Activated CD8-positive, alpha-beta memory T cell treated with anti-CD3 and anti-CD28 coated beads for 36 hours (primary cell): Measurements from ENCODE around the gene EBF3. TPM values are rescaled to one million over a fixed set of nuclear protein-coding genes. Genes with fewer than 3 reads are reported as not detected.

Source experiments
- CTCF ChIA-PET: fragments of 350-600 bp; sonication (Branson Sonifier 250); formaldehyde crosslinking; loops from one replicate; lab custom pipeline; 2021; ENCODE audit warnings: antibody characterized with exemption; lab: Charles Lee
- POLR2A ChIA-PET: fragments of 350-600 bp; sonication (Branson Sonifier 250); formaldehyde crosslinking; loops from one replicate; lab custom pipeline; 2021; ENCODE audit warnings: antibody characterized with exemption; lab: Charles Lee
- total RNA-seq, 2 experiments: library from RNA; stranded (reverse); gene quantifications; one replicate each; pipeline ENCODE4 v1.2.3, GENCODE V29; 2021

The EBF3 gene
- total RNA-seq, 2 experiments from 2014 or later = not detected

DNA sequence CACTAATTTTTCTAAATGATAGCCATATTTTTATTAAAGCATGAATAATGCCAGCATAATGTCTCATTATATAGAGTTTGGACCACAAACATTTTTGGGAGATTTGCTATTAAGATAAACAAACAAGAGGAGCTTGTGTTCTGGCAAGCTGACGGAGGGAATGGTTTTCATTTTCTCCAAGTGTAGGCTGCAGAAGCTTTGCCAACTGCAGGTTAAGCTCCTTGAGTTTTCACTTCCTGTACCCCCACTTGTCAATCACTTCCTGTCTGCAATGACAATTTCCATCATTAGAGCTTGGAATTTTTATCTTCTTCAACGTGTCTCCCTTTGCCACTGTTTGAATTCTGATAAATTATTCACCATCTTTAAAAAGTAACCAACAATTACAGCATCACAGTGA is 13.4 kb downstream of the EBF3 start:
- ChIA-PET POLR2A (no interaction called here), CTCF (no interaction called here)

DNA sequence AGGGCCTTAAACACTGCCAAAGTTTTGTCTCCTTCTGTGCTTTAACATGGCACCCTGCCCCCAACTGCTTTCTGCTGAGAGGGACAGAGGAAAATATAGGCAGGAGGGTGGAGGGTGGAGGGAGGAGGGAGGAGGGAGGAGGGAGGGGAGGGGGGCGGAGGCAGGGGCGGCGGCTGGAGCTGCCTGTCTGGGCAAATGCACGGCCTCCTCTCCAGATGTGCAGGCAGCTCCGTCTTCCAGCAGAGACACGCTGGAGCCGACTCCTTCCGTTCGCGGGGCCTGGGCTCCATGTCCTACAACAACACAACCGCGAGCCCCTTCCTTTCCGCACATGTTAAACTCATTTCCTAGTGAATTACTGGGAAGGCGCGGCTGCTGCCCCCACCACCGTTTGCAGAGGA is 14.2 kb downstream of the EBF3 start:
- POLR2A ChIA-PET = no interaction called here
- CTCF ChIA-PET = no interaction called here

DNA sequence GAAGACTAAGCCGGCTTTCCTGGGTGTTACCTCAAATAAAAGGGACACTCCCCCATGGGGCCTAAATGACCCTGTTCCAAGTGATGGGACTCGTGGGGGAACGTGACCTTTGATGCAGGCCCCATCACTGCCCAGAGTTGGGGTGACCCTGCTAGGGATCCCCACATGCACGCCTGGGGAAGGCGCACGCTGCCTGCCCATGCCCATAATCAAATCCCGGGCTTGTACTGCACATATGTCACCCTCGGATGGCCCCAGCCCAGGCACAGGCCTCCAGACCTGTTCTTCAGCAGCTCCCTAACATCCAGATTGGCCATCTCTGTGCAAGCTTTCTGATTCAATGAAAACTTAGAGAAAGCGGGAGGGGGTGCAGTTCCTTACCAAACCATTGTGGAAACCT is 14.7 kb downstream of the EBF3 start:
- ChIA-PET POLR2A (no interaction called here), CTCF (no interaction called here)

DNA sequence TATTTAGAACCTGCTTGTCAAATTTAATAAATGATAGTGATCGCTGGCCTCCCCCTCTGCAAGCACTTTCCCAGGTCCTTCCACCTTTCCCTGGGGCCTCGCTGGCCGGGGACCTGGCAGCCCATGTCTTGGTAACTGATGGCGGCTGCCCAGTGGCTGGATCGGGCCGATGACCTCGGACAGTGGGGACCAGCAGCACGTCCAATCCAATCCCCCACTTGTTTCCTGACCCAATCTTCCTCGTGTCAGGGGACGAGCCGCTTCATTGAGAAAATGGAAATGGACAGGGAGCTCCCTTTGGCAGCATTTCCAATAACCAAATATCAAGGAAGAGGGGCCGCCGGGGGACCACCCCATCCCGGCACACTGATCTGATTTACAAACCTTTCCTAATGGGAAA is 17.2 kb downstream of the EBF3 start:
- CTCF ChIA-PET = no interaction called here
- POLR2A ChIA-PET = no interaction called here

DNA sequence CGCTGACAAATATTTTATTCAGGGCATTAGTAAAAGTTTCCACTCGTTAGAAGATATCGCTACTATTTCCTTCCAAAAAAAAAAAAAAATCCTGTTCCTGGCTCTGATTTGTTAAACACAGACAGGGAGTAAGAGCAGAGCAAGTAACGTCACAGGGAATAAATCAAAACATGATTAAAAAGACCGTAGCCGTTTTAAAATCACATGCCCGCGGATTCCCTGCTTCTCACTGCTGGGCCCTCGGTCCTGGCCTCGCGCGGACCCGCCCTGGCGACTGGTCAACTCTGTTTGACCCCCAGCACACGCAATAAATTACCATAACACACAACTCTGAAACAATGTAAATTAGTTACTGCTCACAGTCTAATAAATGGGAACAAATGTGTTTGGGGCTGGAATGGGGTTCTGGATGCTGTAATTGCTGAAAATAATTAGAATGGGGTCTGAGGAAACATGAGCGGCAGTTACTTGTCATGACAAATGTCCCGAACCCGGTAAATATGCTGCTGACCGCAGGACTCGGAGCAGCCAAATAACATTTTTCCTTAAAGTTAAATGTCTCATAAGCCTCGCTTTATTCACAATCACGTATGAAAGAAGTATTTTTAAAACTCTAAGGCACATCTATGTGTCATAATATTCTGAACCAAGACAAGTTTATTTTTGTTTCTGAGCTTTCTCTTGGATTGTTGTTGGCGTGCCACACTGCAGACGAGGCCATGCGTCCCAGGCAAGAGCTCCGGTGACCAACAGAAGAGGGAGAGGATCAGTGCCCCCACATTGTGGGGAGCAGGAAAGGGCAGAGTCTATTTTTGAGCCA is 17.9 kb downstream of the EBF3 start:
- POLR2A ChIA-PET = no interaction called here
- CTCF ChIA-PET = no interaction called here

DNA sequence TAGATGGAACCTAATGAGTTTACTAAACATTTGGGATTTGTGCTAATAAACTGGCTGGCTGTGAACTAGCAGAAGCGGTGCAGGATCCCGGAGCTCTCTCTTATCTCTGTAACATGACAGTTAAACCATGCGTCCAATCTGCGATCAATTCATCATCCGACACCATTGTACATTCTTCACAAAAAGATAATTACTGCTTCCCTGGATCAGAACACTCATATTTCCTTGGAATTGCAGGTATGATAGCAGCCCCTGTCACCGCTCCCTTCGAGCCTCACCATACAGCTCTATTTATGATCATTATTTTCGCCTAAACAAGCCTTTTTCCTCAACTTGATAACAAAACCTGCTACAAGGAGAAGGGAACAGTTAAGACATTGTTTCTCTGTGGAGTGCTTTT is 18.5 kb downstream of the EBF3 start:
- ChIA-PET POLR2A (no interaction called here), CTCF (no interaction called here)

DNA sequence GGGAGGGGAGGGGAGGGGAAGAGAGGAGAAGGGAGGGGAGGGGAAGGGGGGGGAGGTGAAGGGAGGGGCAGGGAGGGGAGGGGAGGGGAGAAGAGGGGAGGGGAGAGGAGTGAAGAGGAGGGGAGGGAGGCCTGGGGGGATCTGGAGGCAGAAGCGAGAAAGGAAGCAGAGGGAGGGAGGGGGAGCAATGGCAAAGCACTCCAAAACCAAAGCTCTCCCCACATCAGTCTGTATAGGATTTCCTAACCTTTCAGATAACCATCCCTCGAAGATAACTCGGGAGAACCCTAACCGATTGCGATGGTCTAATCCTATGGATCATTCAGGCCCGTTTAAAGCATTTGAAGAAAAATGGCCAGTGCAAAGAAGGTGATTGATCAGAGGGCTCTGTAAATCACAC is 19.0 kb downstream of the EBF3 start:
- POLR2A ChIA-PET = no interaction called here
- CTCF ChIA-PET = no interaction called here

DNA sequence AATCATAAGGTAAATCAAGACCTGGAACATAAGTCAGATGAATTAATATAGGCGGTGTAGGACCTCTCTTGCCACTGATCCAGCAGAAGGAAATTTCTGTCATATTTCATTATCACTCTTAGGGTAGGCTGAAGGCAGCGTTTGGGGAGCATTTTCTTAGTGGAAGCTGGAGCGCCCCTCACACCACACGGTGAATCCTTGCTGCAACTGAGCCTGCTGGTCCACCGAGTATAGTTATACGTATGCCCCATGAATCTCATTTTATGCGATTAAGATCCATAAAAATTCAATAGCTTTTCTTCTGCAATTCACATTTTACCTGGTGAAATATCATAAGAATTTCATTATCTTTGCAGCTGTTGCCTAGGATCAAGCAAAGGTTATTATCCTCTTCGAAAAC is 19.6 kb downstream of the EBF3 start:
- ChIA-PET POLR2A (no interaction called here), CTCF (no interaction called here)

DNA sequence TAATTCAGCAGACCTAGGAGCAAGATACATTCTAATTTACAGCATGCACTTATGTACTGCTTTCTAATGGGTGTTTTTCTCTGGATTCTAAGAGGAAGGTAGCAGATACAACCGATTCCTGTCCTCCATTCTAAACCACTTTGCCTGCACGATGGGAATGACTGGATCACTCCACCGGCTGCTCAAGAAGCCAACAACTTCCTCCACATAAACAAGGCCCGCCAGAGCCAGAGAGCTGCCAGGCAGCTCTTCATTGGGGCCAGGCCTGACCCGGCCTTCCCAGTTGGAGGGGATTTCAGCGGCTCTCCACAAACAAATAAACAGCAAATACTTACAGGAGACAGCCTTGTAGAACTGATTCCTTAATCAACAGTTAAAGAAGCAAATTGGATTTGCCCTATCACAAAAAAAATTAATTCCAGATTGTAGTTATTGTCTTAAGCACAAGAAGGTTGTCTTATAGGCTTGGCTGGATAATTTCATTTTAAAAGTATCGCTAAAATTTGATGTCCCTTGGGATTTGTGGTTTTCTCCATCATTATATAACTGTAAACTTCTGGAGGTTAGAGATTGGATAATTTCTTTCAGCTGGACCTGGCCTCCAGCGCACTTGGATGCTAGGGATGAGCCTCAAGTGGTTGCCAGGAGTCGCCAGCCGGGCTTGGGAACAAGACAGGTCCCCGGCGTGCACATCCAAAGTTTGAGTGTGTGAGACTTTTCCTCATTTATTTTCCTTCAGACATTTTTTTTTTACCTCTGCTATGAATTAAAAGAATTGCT is 20.9 kb downstream of the EBF3 start:
- ChIA-PET POLR2A (no interaction called here), CTCF (no interaction called here)

DNA sequence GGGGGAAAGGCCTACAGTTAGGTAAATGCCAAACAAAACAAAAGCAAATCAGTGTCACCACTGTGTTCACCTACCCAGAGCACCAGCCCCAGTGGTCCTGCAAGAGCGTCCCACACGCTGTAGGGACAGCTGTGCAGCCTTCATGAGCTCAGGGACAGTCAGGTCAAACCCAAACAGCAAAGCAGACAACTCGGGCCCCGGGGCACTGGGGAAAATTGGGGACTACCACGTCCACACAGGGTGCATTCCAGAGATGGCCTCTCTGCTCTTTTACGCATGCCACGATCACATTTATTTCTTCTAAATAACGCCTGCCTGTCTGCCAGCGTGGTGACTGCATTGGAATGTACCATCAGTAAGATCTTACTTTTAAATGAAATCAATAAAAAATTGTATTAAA is 21.7 kb downstream of the EBF3 start:
- ChIA-PET CTCF (no interaction called here), POLR2A (no interaction called here)

DNA sequence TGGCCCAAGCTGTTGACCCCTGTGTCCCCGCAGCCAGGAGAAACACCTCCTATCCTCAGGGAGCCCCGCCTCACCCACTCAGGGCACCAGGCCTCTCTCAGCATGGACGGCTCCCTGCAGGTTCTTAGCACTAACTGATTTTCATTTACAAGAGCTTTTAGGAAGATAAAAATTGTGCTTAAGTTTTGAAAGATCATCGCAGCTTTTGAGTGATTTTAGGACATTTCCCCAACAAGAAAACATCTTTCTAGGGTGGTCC is 22.1 kb downstream of the EBF3 start:
- ChIA-PET CTCF (no interaction called here), POLR2A (no interaction called here)

DNA sequence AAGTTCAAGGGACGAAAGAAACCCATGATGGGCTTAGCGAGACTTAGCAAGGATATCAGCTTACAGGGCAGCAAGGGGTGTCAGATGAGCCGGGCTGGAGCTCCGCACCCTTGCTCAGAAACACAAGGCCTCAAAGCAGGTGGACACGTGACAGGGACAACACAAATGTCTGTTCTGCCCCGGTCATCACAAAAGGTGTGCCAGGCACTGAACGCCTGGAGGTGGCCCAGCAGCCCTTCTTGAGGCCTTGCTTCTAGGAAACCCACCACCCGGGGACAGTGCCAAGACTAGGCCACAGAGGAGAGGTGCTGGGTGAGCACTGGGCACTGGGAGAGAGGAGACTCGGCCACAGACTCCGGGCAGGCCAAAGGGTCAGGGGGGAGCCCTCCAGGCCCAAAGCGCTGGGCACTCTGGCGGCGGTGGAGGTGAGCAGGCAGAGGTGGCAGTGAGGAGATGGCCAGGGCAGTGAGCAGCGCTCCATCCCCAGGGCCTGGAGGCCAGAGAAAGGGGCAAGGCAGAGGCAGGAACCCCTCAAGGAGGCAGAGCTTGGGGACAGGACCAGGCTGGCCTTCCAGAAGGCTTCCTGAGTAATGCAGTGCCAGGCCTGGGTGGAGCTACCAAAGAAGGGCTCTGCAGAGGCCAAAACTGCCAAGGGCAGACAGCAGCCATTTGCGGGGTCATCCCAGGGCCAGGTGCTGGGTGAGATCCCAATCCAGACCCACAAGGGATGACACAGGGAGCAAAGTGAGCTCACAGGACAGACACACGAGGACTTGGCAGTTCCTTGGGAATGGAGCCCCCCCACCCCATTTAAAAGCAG is 22.7 kb downstream of the EBF3 start:
- ChIA-PET CTCF (no interaction called here), POLR2A (no interaction called here)

DNA sequence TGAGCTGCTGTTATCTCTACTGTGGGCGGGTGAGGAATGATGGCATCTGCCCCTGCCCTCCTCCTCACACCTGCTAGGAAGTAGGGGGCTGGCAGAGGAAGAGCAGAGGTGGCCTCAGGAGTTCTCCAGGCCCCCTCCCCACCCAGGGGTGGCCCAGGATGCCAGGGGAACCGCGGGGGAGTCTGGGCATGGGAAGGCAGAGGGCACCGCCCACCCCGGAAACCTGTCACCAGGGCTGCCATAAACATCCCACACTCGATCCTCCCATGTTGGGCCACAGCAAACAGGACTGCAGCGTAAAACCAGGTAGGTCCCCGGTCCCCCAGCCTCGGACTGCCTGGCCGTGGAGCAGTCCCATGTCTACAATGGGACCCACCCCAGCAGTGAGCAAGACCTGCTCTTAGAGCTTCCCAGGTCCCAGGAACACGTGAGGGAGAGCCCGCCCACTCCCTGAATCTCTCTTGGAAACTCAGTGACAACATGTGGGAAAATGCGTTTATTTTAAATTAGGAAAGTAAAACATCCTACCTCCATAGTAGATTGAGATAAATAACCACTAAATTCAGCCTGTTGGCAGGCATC is 23.4 kb downstream of the EBF3 start:
- ChIA-PET POLR2A (no interaction called here), CTCF (no interaction called here)

DNA sequence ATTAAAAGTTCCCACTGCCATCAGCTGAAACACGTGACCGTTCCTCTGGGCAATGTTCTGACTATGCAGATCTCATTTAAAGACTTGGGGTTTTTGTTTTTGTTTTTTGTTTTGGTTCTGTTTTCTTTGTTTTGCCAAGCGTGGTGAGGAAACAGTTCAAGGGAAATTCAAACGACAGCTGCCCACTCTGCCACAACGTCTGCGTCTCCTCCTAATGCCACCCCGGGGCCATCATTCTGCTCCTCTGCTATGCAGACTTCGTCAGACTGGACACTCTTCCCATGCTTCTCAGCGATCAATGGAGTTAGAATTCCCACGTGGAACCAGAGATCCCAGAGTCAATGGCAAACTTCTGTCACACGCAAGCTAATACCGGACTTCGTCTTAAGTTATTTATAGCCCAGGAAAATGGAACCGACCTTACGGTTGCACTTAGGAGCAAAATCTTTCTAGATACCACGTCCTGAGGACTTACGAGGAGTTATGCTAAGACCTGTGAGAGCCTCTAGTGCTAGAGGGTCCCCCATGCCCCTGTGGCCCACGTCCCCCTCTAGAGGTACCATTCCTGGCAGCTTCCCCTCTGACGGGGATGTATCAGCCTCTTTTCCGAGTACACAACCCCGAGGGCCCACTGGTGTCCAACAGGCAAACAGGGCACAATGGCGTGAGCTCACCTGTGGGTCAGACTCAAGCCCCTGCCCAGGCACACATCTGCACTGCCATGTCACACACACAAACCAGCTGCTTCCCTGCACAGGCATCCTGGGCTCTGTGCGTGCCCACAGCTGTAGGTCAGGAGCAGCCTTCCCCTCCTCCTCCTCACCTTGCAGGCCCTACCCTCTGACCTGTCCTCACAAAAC is 24.4 kb downstream of the EBF3 start:
- POLR2A ChIA-PET = no interaction called here
- CTCF ChIA-PET = no interaction called here

DNA sequence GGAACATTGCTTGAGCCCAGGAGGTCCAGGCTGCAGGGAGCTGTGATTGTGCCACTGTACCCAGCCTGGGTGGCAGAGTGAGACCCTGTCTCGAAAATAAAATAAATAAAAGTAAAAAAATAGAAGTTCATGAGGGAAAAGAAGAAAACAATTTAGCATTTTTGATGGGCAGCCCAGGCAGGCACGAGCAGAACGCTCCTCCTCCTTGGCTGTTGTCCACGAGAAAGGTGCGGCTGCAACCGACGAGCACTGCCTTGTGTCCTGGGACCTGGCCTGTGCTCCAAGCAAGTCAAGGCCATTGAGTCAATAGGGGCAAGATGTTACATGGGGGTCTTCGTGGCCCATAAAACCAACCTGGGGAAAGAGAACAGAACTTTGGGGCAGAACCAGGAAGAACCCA is 25.6 kb downstream of the EBF3 start:
- ChIA-PET POLR2A (no interaction called here), CTCF (no interaction called here)

DNA sequence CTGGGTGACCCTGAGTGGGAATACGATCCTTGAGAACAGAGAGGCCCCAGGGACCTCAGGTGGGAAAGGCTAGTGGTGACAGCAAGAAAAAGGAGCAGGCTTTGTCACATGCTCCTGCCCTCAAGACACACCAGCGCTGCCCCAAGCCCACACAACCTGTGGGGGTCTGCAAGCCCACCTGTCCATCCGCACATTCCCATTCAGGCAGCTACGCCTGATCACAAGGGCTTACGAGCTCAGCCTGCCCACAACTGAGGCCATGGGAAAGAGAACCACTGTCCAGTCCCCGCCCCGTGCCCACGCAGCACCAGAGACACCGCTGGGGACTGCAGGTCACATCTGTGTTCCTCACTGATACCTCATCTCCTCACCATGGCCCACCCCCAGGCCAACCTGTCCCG is 26.7 kb downstream of the EBF3 start:
- POLR2A ChIA-PET = no interaction called here
- CTCF ChIA-PET = no interaction called here

DNA sequence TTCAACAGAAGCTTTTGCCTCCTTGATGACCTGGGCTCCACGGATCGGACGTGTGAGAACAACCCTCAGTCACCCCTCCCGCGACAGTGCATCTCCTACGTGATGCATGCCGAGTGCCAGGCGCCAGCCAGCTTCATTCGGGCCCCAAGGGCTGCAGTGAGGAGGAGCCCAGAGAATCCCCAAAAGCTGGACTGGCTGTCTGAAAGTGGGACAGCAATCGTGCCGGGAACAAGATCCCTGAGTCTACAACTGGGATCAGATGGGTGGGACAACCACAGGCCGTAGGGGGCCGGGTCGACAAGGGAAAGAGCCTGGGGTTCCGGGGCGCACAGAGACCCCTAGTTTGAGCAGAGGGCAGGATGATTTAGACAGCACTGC is 27.2 kb downstream of the EBF3 start:
- CTCF ChIA-PET = no interaction called here
- POLR2A ChIA-PET = no interaction called here

DNA sequence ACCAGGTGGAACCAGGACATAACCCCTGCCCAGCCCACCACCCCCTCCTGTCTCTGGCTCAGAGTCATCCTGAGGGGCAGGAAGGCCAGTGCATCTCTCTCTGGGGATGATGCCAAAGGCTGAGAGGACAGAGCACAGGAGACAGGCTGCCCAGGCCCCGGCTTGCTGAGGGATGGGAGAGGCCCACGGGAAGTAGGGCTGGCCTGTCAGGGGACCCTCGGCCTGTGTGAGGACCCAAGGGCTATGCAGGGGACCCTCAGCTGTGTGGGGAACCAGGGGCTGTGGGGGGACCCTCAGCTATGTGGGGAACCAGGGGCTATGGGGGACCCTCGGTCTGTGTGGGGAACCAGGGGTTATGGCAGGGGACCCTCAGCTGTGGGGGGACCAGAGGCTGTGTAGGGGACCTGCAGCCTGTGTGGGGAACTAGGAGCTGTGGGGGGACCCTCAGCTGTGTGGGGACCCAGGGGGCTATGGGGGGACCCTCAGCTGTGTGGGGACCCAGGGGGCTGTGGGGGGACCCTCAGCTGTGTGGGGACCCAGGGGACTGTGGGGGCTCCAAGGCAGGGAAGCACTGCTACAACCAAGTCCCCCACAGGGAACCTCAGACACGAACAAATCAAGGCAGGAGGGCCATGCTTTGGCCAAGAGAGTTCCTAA is 27.7 kb downstream of the EBF3 start:
- CTCF ChIA-PET = no interaction called here
- POLR2A ChIA-PET = no interaction called here

DNA sequence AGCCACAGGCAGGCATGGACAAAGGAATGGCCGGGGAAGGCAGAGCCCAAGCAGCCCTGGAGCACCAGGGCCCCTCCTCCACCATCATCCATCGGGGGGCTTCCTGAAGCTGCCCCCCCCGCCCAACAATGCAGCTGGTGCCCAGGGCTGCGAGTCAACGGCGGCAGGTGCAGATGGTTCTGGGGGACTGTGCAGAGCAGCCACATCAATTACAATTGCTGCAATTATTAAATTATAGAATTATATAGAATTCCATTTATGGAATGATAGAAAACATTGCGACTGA is 28.3 kb downstream of the EBF3 start:
- CTCF ChIA-PET = no interaction called here
- POLR2A ChIA-PET = no interaction called here
